ENCODE results near the gene E2F4.

The E2F4 gene

GRCh38 chr16:67157892-67158635 lies 33.9 kb upstream of the E2F4 start:
- no peak for DNase-seq (ENCODE audit: low read depth)

- no peak for DNase-seq (ENCODE audit: low read depth)
Measured at GRCh38 chr16:67158637-67159600, 33.0 kb upstream of the E2F4 start.

- no peak for DNase-seq (ENCODE audit: low read depth)
Measured at GRCh38 chr16:67161595-67162058, 30.3 kb upstream of the E2F4 start.

GRCh38 chr16:67162506-67163163 lies 29.3 kb upstream of the E2F4 start:
- no peak for DNase-seq (ENCODE audit: low read depth)

GRCh38 chr16:67163164-67163998 lies 28.6 kb upstream of the E2F4 start:
- peak; percentile 69 for DNase-seq (ENCODE audit: low read depth)

GRCh38 chr16:67163999-67164558 lies 27.9 kb upstream of the E2F4 start:
- no peak for DNase-seq (ENCODE audit: low read depth)

GRCh38 chr16:67164599-67165061 lies 27.3 kb upstream of the E2F4 start, which contains the start of gene HSF4:
Gene HSF4, plus strand, starts transcription at chr16:67164745. Its CDS starts 67 bp downstream, at chr16:67164812.
- DNase-seq (ENCODE audit: low read depth): no peak

- DNase-seq (ENCODE audit: low read depth): no peak
Measured at GRCh38 chr16:67165121-67166078, 26.6 kb upstream of the E2F4 start.

- no peak for DNase-seq (ENCODE audit: low read depth)
Measured at GRCh38 chr16:67166110-67166547, 25.8 kb upstream of the E2F4 start.

GRCh38 chr16:67166598-67167168 lies 25.3 kb upstream of the E2F4 start:
- DNase-seq (ENCODE audit: low read depth): no peak

- no peak for DNase-seq (ENCODE audit: low read depth)
Measured at GRCh38 chr16:67167588-67167987, 24.4 kb upstream of the E2F4 start.

- DNase-seq (ENCODE audit: low read depth): no peak
Measured at GRCh38 chr16:67169011-67169451, 22.9 kb upstream of the E2F4 start.

- DNase-seq (ENCODE audit: low read depth): no peak
Measured at GRCh38 chr16:67169642-67170167, 22.2 kb upstream of the E2F4 start.

GRCh38 chr16:67170168-67170948 lies 21.6 kb upstream of the E2F4 start, which contains the start of gene NOL3:
Gene NOL3, plus strand, starts transcription at chr16:67170538.
- peak; percentile 75 for DNase-seq (ENCODE audit: low read depth)

- peak; percentile 39 for DNase-seq (ENCODE audit: low read depth)
Measured at GRCh38 chr16:67170949-67171649, 20.9 kb upstream of the E2F4 start.

GRCh38 chr16:67173323-67173722 lies 18.6 kb upstream of the E2F4 start:
- DNase-seq (ENCODE audit: low read depth): no peak
